H9 (cell line): Measurements from ENCODE around the gene DEPP1. TPM values are rescaled to one million over a fixed set of nuclear protein-coding genes. Genes with fewer than 3 reads are reported as not detected.
A peak's percentile ranks its signal among the peaks of the same experiment; 100 is the strongest.

Experiments
- DNase-seq: peaks from one replicate; pipeline ENCODE4 v3.0.0-alpha.2; 2017
- H2AFZ ChIP-seq: one replicate; pipeline ENCODE4 v1.6.1; 2013; ENCODE audit warnings: mild to moderate bottlenecking, low read length, control low read depth, moderate library complexity
- H2AK5ac ChIP-seq: 2 replicates; pipeline ENCODE4 v1.6.1; 2013; ENCODE audit warnings: low read length, control low read depth, mixed read lengths; ENCODE audit not compliant: insufficient read length
- H2BK120ac ChIP-seq: one replicate; pipeline ENCODE4 v1.6.1; 2013; ENCODE audit warnings: low read depth, mild to moderate bottlenecking, low read length, control low read depth, inconsistent platforms; ENCODE audit not compliant: poor library complexity, severe bottlenecking
- H2BK12ac ChIP-seq: 2 replicates; pipeline ENCODE4 v1.6.1; 2013; ENCODE audit warnings: low read length, control low read depth, mixed read lengths, low read depth; ENCODE audit not compliant: insufficient read length
- H2BK15ac ChIP-seq: 2 replicates; pipeline ENCODE4 v1.6.1; 2013; ENCODE audit warnings: low read depth, low read length, control low read depth
- H2BK20ac ChIP-seq: one replicate; pipeline ENCODE4 v1.6.1; 2013; ENCODE audit warnings: low read depth, mild to moderate bottlenecking, low read length, control low read depth, inconsistent platforms; ENCODE audit not compliant: poor library complexity, severe bottlenecking
- H2BK5ac ChIP-seq: 2 replicates; pipeline ENCODE4 v1.6.1; 2013; ENCODE audit warnings: low read length, control low read depth, mixed read lengths; ENCODE audit not compliant: insufficient read length
- H3K14ac ChIP-seq: 2 replicates; pipeline ENCODE4 v1.6.1; 2013; ENCODE audit warnings: low read length, control low read depth; ENCODE audit not compliant: insufficient read depth
- H3K18ac ChIP-seq: 2 replicates; pipeline ENCODE4 v1.6.1; 2013; ENCODE audit warnings: low read depth, mild to moderate bottlenecking, mixed read lengths, low read length, control low read depth; ENCODE audit not compliant: insufficient read length
- H3K23ac ChIP-seq: 2 replicates; pipeline ENCODE4 v1.6.1; 2013; ENCODE audit warnings: low read length, control low read depth, mixed read lengths, low read depth; ENCODE audit not compliant: insufficient read length
- H3K23me2 ChIP-seq: 2 replicates; pipeline ENCODE4 v1.6.1; 2013; ENCODE audit warnings: low read depth, mild to moderate bottlenecking, mixed read lengths, low read length, control low read depth; ENCODE audit not compliant: insufficient read length, poor library complexity, severe bottlenecking
- H3K27ac ChIP-seq: 2 replicates; pipeline ENCODE4 v1.5.1; 2013; ENCODE audit warnings: low read length, control low read depth, mixed read lengths, low read depth; ENCODE audit not compliant: insufficient read length
- H3K27me3 ChIP-seq: 2 replicates; pipeline ENCODE4 v1.6.1; 2013; ENCODE audit warnings: low read length, control low read depth, inconsistent platforms; ENCODE audit not compliant: insufficient read depth
- H3K4ac ChIP-seq: 2 replicates; pipeline ENCODE4 v1.6.1; 2013; ENCODE audit warnings: low read depth, mild to moderate bottlenecking, control low read depth, inconsistent platforms, low read length, moderate library complexity
- H3K4me1 ChIP-seq: 2 replicates; pipeline ENCODE4 v1.6.1; 2013; ENCODE audit warnings: low read length, control low read depth, inconsistent platforms; ENCODE audit not compliant: insufficient read depth
- H3K4me2 ChIP-seq: 2 replicates; pipeline ENCODE4 v1.6.1; 2013; ENCODE audit warnings: low read length, control low read depth, mixed read lengths; ENCODE audit not compliant: insufficient read length, insufficient read depth
- H3K56ac ChIP-seq: 2 replicates; pipeline ENCODE4 v1.6.1; 2013; ENCODE audit warnings: low read depth, mild to moderate bottlenecking, mixed read lengths, low read length, control low read depth; ENCODE audit not compliant: insufficient read length
- H3K79me1 ChIP-seq: 2 replicates; pipeline ENCODE4 v1.6.1; 2013; ENCODE audit warnings: low read depth, mild to moderate bottlenecking, moderate library complexity, low read length, control low read depth, inconsistent platforms; ENCODE audit not compliant: insufficient read depth, poor library complexity, severe bottlenecking
- H3K79me2 ChIP-seq: 2 replicates; pipeline ENCODE4 v1.6.1; 2013; ENCODE audit warnings: low read length, control low read depth, inconsistent platforms; ENCODE audit not compliant: insufficient read depth
- H3K9ac ChIP-seq: 2 replicates; pipeline ENCODE4 v1.6.1; 2013; ENCODE audit warnings: low read length, control low read depth, mixed read lengths; ENCODE audit not compliant: insufficient read length; ENCODE audit errors: extremely low read depth
- H3K9me3 ChIP-seq: one replicate; pipeline ENCODE4 v1.6.1; 2013; ENCODE audit warnings: low read depth, low read length, inconsistent platforms; ENCODE audit not compliant: control insufficient read depth
- H3T11ph ChIP-seq: one replicate; pipeline ENCODE4 v1.6.1; 2013; ENCODE audit warnings: mild to moderate bottlenecking, low read length, control low read depth, inconsistent platforms
- H4K20me1 ChIP-seq: one replicate; pipeline ENCODE4 v1.6.1; 2013; ENCODE audit not compliant: control insufficient read depth, insufficient read length, insufficient read depth
- H4K5ac ChIP-seq: 2 replicates; pipeline ENCODE4 v1.6.1; 2013; ENCODE audit warnings: low read depth, mild to moderate bottlenecking, mixed read lengths, low read length, control low read depth; ENCODE audit not compliant: insufficient read length
- H4K8ac ChIP-seq: replicated peaks from 2 replicates; pipeline ENCODE4 v1.6.1; 2013; ENCODE audit warnings: low read length, control low read depth, mixed read lengths, low read depth; ENCODE audit not compliant: insufficient read length
- H4K91ac ChIP-seq: 2 replicates; pipeline ENCODE4 v1.6.1; 2013; ENCODE audit warnings: low read depth, mild to moderate bottlenecking, moderate library complexity, mixed read lengths, low read length, control low read depth; ENCODE audit not compliant: insufficient read length
- H3K27ac Mint-ChIP-seq, 3 experiments: 2 replicates in 2 of 3; 3 replicates in 1 of 3; pipeline ENCODE4 v1.8.0; 2020 to 2021; ENCODE audit warnings: mixed read lengths in 3 of 3, mild to moderate bottlenecking in 1 of 3, moderate library complexity in 1 of 3
- H3K27me3 Mint-ChIP-seq: 2 replicates; pipeline ENCODE4 v1.8.0; 2021; ENCODE audit warnings: low read depth, mild to moderate bottlenecking, moderate library complexity, mixed read lengths
- H3K36me3 Mint-ChIP-seq, 3 experiments: 2 replicates in 2 of 3; 3 replicates in 1 of 3; pipeline ENCODE4 v1.8.0; 2020 to 2021; ENCODE audit warnings: low read depth in 3 of 3, mixed read lengths in 3 of 3; ENCODE audit not compliant: insufficient read depth in 1 of 3
- H3K4me1 Mint-ChIP-seq, 2 experiments: 2 replicates each; pipeline ENCODE4 v1.8.0; 2020; ENCODE audit warnings: mixed read lengths in 2 of 2
- H3K4me3 Mint-ChIP-seq, 2 experiments: 2 replicates in 1 of 2; 3 replicates in 1 of 2; pipeline ENCODE4 v1.8.0; 2020 to 2021; ENCODE audit warnings: mild to moderate bottlenecking in 2 of 2, mixed read lengths in 2 of 2, moderate library complexity in 1 of 2
- H3K9me3 Mint-ChIP-seq, 2 experiments: 2 replicates in 1 of 2; 3 replicates in 1 of 2; pipeline ENCODE4 v1.8.0; 2020; ENCODE audit warnings: mild to moderate bottlenecking in 2 of 2, mixed read lengths in 2 of 2, moderate library complexity in 1 of 2
- CTCF ChIP-seq: fragments of 200-600 bp; sonication (generic); conservative IDR thresholded peaks from 3 replicates; pipeline ENCODE4 v1.8.0; 2021; ENCODE audit warnings: antibody characterized with exemption, mild to moderate bottlenecking
- WGBS: extraction: QIAGEN DNeasy Blood & Tissue Kit; methylation state at CpG from one replicate; pipeline ENCODE4 v1.1.7; 2013; ENCODE audit warnings: missing lambda C conversion rate, low lambda C conversion rate, mixed read lengths; ENCODE audit not compliant: insufficient read length; ENCODE audit errors: extremely low coverage; 5-methylcytosine and 5-hydroxymethylcytosine counted together
- total RNA-seq: library from RNA; stranded (reverse); gene quantifications from 2 replicates; pipeline ENCODE4 v1.2.1, GENCODE V29; 2021

DEPP1 gene
- total RNA-seq, 1 experiment from 2014 or later: 2.4 TPM

- H3K14ac ChIP-seq: no peak overlapping the region
- H3K27ac Mint-ChIP-seq: no peak overlapping the region
- H3K9me3 Mint-ChIP-seq: peaks cover 2 to 19% of the 10 kb centered on the region in 2 experiments; a peak in 3 of 5 replicates
- no peak overlapping the region for H2AFZ ChIP-seq
- WGBS: no CpG with 5 or more reads among the region's 9 CpGs
- no peak overlapping the region for H4K8ac ChIP-seq
- no peaks in the 10 kb centered on the region for H3K79me2 ChIP-seq
- no peak for TF ChIP-seq CTCF
- H4K5ac ChIP-seq: no peak overlapping the region
- H3K23ac ChIP-seq: no peak overlapping the region
- no peak overlapping the region for H3K18ac ChIP-seq
- no peak overlapping the region for H3K56ac ChIP-seq
- H2BK120ac ChIP-seq: no peak overlapping the region
- no peaks in the 10 kb centered on the region for H3K36me3 Mint-ChIP-seq
- H3T11ph ChIP-seq: no peak overlapping the region
- H4K91ac ChIP-seq: no peak overlapping the region
- H3K4me1 ChIP-seq: no peaks in the 10 kb centered on the region; the same call in 1 of the 2 replicates
- H4K20me1 ChIP-seq: no peaks in the 10 kb centered on the region
- peaks cover 8% of the 10 kb centered on the region; the same call in 1 of the 2 replicates for H3K27me3 Mint-ChIP-seq
- no peak overlapping the region for H3K4me2 ChIP-seq
- H3K9ac ChIP-seq: no peak overlapping the region
- H2BK20ac ChIP-seq: no peak overlapping the region
- H3K4me1 Mint-ChIP-seq: peaks cover 0 to 8% of the 10 kb centered on the region in 2 experiments; a peak in 3 of 4 replicates
- no peak overlapping the region for H2BK5ac ChIP-seq
- no peaks in the 10 kb centered on the region for H3K27me3 ChIP-seq
- H3K23me2 ChIP-seq: no peaks in the 10 kb centered on the region
- no peak overlapping the region for H3K4ac ChIP-seq
- no peak overlapping the region for H2AK5ac ChIP-seq
- H3K4me3 Mint-ChIP-seq: no peak overlapping the region
- peak; percentile 5 for DNase-seq
- no peaks in the 10 kb centered on the region for H3K79me1 ChIP-seq
- no peak overlapping the region for H2BK15ac ChIP-seq
- H3K27ac ChIP-seq: no peak overlapping the region
- no peaks in the 10 kb centered on the region for H3K9me3 ChIP-seq
- no peak overlapping the region for H2BK12ac ChIP-seq
These were observed 41.2 kb downstream of the DEPP1 start for GRCh38 chr10:44937196-44938005.
